Ascending aorta (tissue), 2 donors: Measurements from ENCODE around the gene EIPR1. TPM values are rescaled to one million over a fixed set of nuclear protein-coding genes. Genes with fewer than 3 reads are reported as not detected.

Source experiments
- DNase-seq, 2 donors: peaks; one replicate each; pipeline ENCODE4 v3.0.0-alpha.2; 2019; ENCODE audit warnings: low spot score in 2 of 2
- H3K27ac ChIP-seq, 2 donors: fragments of 200-600 bp; sonication (generic); one replicate each; pipeline ENCODE4 v1.5.1; 2016 to 2017; ENCODE audit warnings: mild to moderate bottlenecking in 1 of 2
- H3K27me3 ChIP-seq: fragments of 200-600 bp; sonication (generic); one replicate; pipeline ENCODE4 v1.5.1; 2017
- H3K36me3 ChIP-seq, 2 donors: fragments of 200-600 bp; sonication (generic); one replicate each; pipeline ENCODE4 v1.5.1; 2016
- H3K4me1 ChIP-seq, 2 donors: fragments of 200-600 bp; sonication (generic); one replicate each; pipeline ENCODE4 v1.5.1; 2016 to 2017; ENCODE audit warnings: mild to moderate bottlenecking in 1 of 2
- H3K4me3 ChIP-seq, 2 donors: fragments of 200-600 bp; sonication (generic); one replicate each; pipeline ENCODE4 v1.5.1; 2016 to 2017; ENCODE audit warnings: mild to moderate bottlenecking in 1 of 2
- H3K9me3 ChIP-seq, 2 donors: fragments of 200-600 bp; sonication (generic); one replicate each; pipeline ENCODE4 v1.5.1; 2016
- CTCF ChIP-seq, 3 experiments: fragments of 200-600 bp in 2 of 3; fragments of 450-650 bp in 1 of 3; sonication (generic) in 2 of 3; IDR thresholded peaks; one replicate each; pipeline ENCODE4 v1.5.1; 2016 to 2019; ENCODE audit warnings: antibody characterized with exemption in 3 of 3, mild to moderate bottlenecking in 1 of 3, moderate library complexity in 1 of 3
- intact Hi-C: fragments of 100-400 bp; cut with DNase I; formaldehyde crosslinking; loops from one replicate; pipeline ENCODE4 v1.15.1; 2023
- total RNA-seq: library from RNA; depleted of rRNA; stranded (reverse); fragments of >200 nt; gene quantifications from one replicate; pipeline ENCODE4 v1.1.0, GENCODE V29; 2016

EIPR1 gene
- total RNA-seq, 1 donor from 2014 or later = 14.5 TPM

- no peaks in the 10 kb centered on the region for H3K9me3 ChIP-seq
- H3K27ac ChIP-seq = no peak overlapping the region
- intact Hi-C loops = no loop called here
- H3K4me3 ChIP-seq = no peak overlapping the region
- DNase-seq = peak in 1 of 2 donors; percentile 18
- H3K36me3 ChIP-seq = peaks cover 0 to 37% of the 10 kb centered on the region in 2 donors
- H3K27me3 ChIP-seq = no peaks in the 10 kb centered on the region
- TF ChIP-seq CTCF (IDR thresholded peaks at IDR 0.05) = no peak
- no peaks in the 10 kb centered on the region for H3K4me1 ChIP-seq
Observed at GRCh38 chr2:3257826-3258225, 119.8 kb downstream of the EIPR1 start.

- peak in 1 of 2 donors; percentile 7 for DNase-seq
- H3K36me3 ChIP-seq = peaks cover 0 to 36% of the 10 kb centered on the region in 2 donors
- no peak for TF ChIP-seq CTCF (IDR thresholded peaks at IDR 0.05)
- H3K27ac ChIP-seq = no peak overlapping the region
- no peak overlapping the region for H3K4me3 ChIP-seq
- peaks cover 0 to 2% of the 10 kb centered on the region in 2 donors for H3K9me3 ChIP-seq
- intact Hi-C loops = no loop called here
- H3K4me1 ChIP-seq = no peaks in the 10 kb centered on the region
- no peaks in the 10 kb centered on the region for H3K27me3 ChIP-seq
Observed at GRCh38 chr2:3257166-3257565, 120.5 kb downstream of the EIPR1 start.

GRCh38 chr2:3256605-3257004 lies 121.0 kb downstream of the EIPR1 start:
- DNase-seq = no peak
- no peak for TF ChIP-seq CTCF (IDR thresholded peaks at IDR 0.05)
- Histone ChIP-seq H3K4me3 (no peak overlapping the region), H3K27me3 (no peaks in the 10 kb centered on the region), H3K36me3 (peaks cover 0 to 33% of the 10 kb centered on the region in 2 donors), H3K27ac (no peak overlapping the region), H3K9me3 (peaks cover 0 to 4% of the 10 kb centered on the region in 2 donors), H3K4me1 (no peaks in the 10 kb centered on the region)
- intact Hi-C loops = no loop called here

GRCh38 chr2:3256157-3256556 lies 121.5 kb downstream of the EIPR1 start:
- no peak for DNase-seq
- TF ChIP-seq CTCF (IDR thresholded peaks at IDR 0.05) = no peak
- peaks cover 0 to 4% of the 10 kb centered on the region in 2 donors for H3K9me3 ChIP-seq
- H3K27ac ChIP-seq = no peak overlapping the region
- intact Hi-C loops = no loop called here
- no peaks in the 10 kb centered on the region for H3K4me1 ChIP-seq
- no peaks in the 10 kb centered on the region for H3K27me3 ChIP-seq
- H3K36me3 ChIP-seq = peaks cover 0 to 33% of the 10 kb centered on the region in 2 donors
- no peak overlapping the region for H3K4me3 ChIP-seq

- H3K27me3 ChIP-seq = no peaks in the 10 kb centered on the region
- no peak for TF ChIP-seq CTCF (IDR thresholded peaks at IDR 0.05)
- no peak for DNase-seq
Observed at GRCh38 chr2:3254442-3254941, 123.1 kb downstream of the EIPR1 start.

More at GRCh38 chr2:3254442-3254941, 123.1 kb downstream of the EIPR1 start:
- Histone ChIP-seq H3K4me3 (no peak overlapping the region), H3K27ac (no peak overlapping the region), H3K9me3 (peaks cover 6 to 17% of the 10 kb centered on the region in 2 donors), H3K36me3 (peaks cover 0 to 39% of the 10 kb centered on the region in 2 donors), H3K4me1 (no peaks in the 10 kb centered on the region)
- intact Hi-C loops = no loop called here
